BJ (cell line): ENCODE results near the gene PTPMT1. TPM values are rescaled to one million over a fixed set of nuclear protein-coding genes. Genes with fewer than 3 reads are reported as not detected.

Experiments
- CTCF ChIA-PET: fragments of 350-600 bp; formaldehyde crosslinking; extraction: SDS; loops from one replicate; lab custom pipeline; 2021; ENCODE audit warnings: antibody characterized with exemption, inconsistent platforms; lab: Yijun Ruan, JAX
- POLR2A ChIA-PET: fragments of 300-600 bp; sonication (Branson Sonifier 250); formaldehyde crosslinking; extraction: SDS; loops from one replicate; lab custom pipeline; 2021; ENCODE audit warnings: antibody characterized with exemption; lab: Charles Lee
- DNase-seq: peaks from one replicate; pipeline ENCODE4 v3.0.0-alpha.2; 2011; ENCODE audit warnings: low read depth
- H3K27me3 ChIP-seq: 2 replicates; pipeline ENCODE4 v1.6.0; 2011; ENCODE audit warnings: low read length; ENCODE audit not compliant: control insufficient read depth, insufficient read depth
- H3K36me3 ChIP-seq: 2 replicates; pipeline ENCODE4 v1.5.1; 2011; ENCODE audit warnings: low read length; ENCODE audit not compliant: control insufficient read depth, insufficient read depth
- H3K4me3 ChIP-seq: 2 replicates; pipeline ENCODE4 v1.5.1; 2011; ENCODE audit warnings: low read depth, mild to moderate bottlenecking, control low read depth, low read length
- CTCF ChIP-seq: IDR thresholded peaks from 2 replicates; pipeline ENCODE4 v1.5.1; 2011; ENCODE audit warnings: low read depth, mild to moderate bottlenecking, control low read depth, inconsistent platforms, low read length, moderate library complexity; ENCODE audit not compliant: insufficient read depth
- polyA plus RNA-seq: library from polyadenylated mRNA; depleted of rRNA; stranded (reverse); fragments of >200 nt; gene quantifications from 2 replicates; pipeline ENCODE4 v1.2.3, GENCODE V29; 2011

Gene PTPMT1
- polyA plus RNA-seq, 1 experiment = 61.9 TPM

- no peak overlapping the region for H3K4me3 ChIP-seq
- no peak for TF ChIP-seq CTCF
- no peaks in the 10 kb centered on the region for H3K27me3 ChIP-seq
- ChIA-PET CTCF (no interaction called here), POLR2A (no interaction called here)
- H3K36me3 ChIP-seq = peaks cover 11% of the 10 kb centered on the region
- DNase-seq = no peak
These were observed 7.9 kb downstream of the PTPMT1 start for GRCh38 chr11:47573321-47573720.

- CTCF ChIA-PET = interaction anchor here (0.7 to 1.6 kb wide), 6 partner anchors 17 to 163 kb away, joined by 3 to 5 read pairs (median 3); no protein-coding TSS in a partner anchor
- peak overlapping the region; percentile 85 for H3K4me3 ChIP-seq
- no peak for TF ChIP-seq CTCF
- no peaks in the 10 kb centered on the region for H3K27me3 ChIP-seq
- POLR2A ChIA-PET = interaction anchor here (0.5 kb wide), 1 partner anchor 11 kb away, joined by 9 read pairs; no protein-coding TSS in a partner anchor
- no peak for DNase-seq
- H3K36me3 ChIP-seq = peaks cover 18% of the 10 kb centered on the region
These were observed 12.2 kb downstream of the PTPMT1 start for GRCh38 chr11:47577460-47578041.

GRCh38 chr11:47578524-47579494 lies 13.4 kb downstream of the PTPMT1 start, which contains the start of the genes KBTBD4 and NDUFS3:
TSS of gene KBTBD4 (minus strand) at chr11:47578970. CDS start at chr11:47578951, 19 bp downstream.
TSS of gene NDUFS3 (plus strand) at chr11:47579074. CDS start at chr11:47579092, 18 bp downstream.
- ChIA-PET CTCF (interaction anchor here (0.7 to 1.7 kb wide), 4 partner anchors 27 to 208 kb away, joined by 3 read pairs; no protein-coding TSS in a partner anchor), POLR2A (no interaction called here)
- peaks cover 18% of the 10 kb centered on the region for H3K36me3 ChIP-seq
- no peaks in the 10 kb centered on the region for H3K27me3 ChIP-seq
- H3K4me3 ChIP-seq = peak within 1 kb of the TSS; percentile 85
- DNase-seq = no peak
- TF ChIP-seq CTCF = no peak

GRCh38 chr11:47583844-47584243 lies 18.4 kb downstream of the PTPMT1 start:
- Histone ChIP-seq H3K27me3 (no peaks in the 10 kb centered on the region), H3K36me3 (peaks cover 16% of the 10 kb centered on the region), H3K4me3 (no peak overlapping the region)
- ChIA-PET POLR2A (no interaction called here), CTCF (interaction anchor here (1.2 kb wide), 1 partner anchor 12 kb away, joined by 5 read pairs; no protein-coding TSS in a partner anchor)
- DNase-seq = no peak
- no peak for TF ChIP-seq CTCF
